Liver (tissue), 9 donors: Measurements from ENCODE around the gene STARD9. TPM values are rescaled to one million over a fixed set of nuclear protein-coding genes. Genes with fewer than 3 reads are reported as not detected.

Source experiments
- DNase-seq: peaks from one replicate; pipeline ENCODE4 v3.0.0-alpha.2; 2017; ENCODE audit warnings: low spot score
- H3K27ac ChIP-seq, 2 donors: one replicate each; pipeline ENCODE4 v1.7.0; 2013; ENCODE audit warnings: inconsistent platforms in 2 of 2, low read length in 2 of 2, control low read depth in 1 of 2, low read depth in 1 of 2, mild to moderate bottlenecking in 1 of 2
- H3K27me3 ChIP-seq, 4 donors: one replicate each; pipeline versions ENCODE4 v1.6.1 to v1.7.0; 2013; ENCODE audit warnings: low read length in 3 of 4, inconsistent platforms in 1 of 4, mild to moderate bottlenecking in 1 of 4, moderate library complexity in 1 of 4; ENCODE audit not compliant: control insufficient read depth in 4 of 4, insufficient read depth in 4 of 4
- H3K36me3 ChIP-seq, 4 donors: one replicate each; pipeline versions ENCODE4 v1.6.1 to v1.7.0; 2013; ENCODE audit warnings: low read length in 3 of 4, mild to moderate bottlenecking in 3 of 4, low read depth in 1 of 4, moderate library complexity in 1 of 4; ENCODE audit not compliant: control insufficient read depth in 4 of 4, insufficient read depth in 3 of 4
- H3K4me1 ChIP-seq, 4 donors: one replicate each; pipeline versions ENCODE4 v1.6.1 to v1.7.0; 2013; ENCODE audit warnings: low read length in 3 of 4, mild to moderate bottlenecking in 3 of 4, moderate library complexity in 1 of 4; ENCODE audit not compliant: control insufficient read depth in 4 of 4, insufficient read depth in 4 of 4
- H3K4me3 ChIP-seq, 3 donors: one replicate each; pipeline versions ENCODE4 v1.6.1 to v1.7.0; 2013; ENCODE audit warnings: low read length in 3 of 3, control low read depth in 1 of 3, low read depth in 1 of 3, mild to moderate bottlenecking in 1 of 3
- H3K9ac ChIP-seq, 2 donors: one replicate each; pipeline ENCODE4 v1.7.0; 2013; ENCODE audit warnings: low read length in 2 of 2, mild to moderate bottlenecking in 2 of 2, moderate library complexity in 2 of 2, control low read depth in 1 of 2, low read depth in 1 of 2
- H3K9me3 ChIP-seq, 4 donors: one replicate each; pipeline versions ENCODE4 v1.6.1 to v1.7.0; 2013; ENCODE audit warnings: low read length in 3 of 4; ENCODE audit not compliant: control insufficient read depth in 4 of 4
- ATF3 ChIP-seq: IDR thresholded peaks from 2 replicates; pipeline ENCODE4 v1.6.1; 2016; ENCODE audit warnings: antibody characterized with exemption
- CTCF ChIP-seq: fragments of 150-350 bp; IDR thresholded peaks from 2 replicates; pipeline ENCODE4 v1.5.1; 2017; ENCODE audit warnings: improper control_type of control experiment, low read depth, low read length; ENCODE audit not compliant: missing input control
- EGR1 ChIP-seq, 2 donors: IDR thresholded peaks; 2 replicates each; pipeline ENCODE4 v1.6.1; 2016 to 2018; ENCODE audit warnings: antibody characterized with exemption in 2 of 2, low read depth in 2 of 2
- FOXA1 ChIP-seq: IDR thresholded peaks from 2 replicates; pipeline ENCODE4 v1.6.1; 2016; ENCODE audit warnings: antibody characterized with exemption
- FOXA2 ChIP-seq: IDR thresholded peaks from 2 replicates; pipeline ENCODE4 v1.6.1; 2016; ENCODE audit warnings: antibody characterized with exemption
- GABPA ChIP-seq, 2 donors: IDR thresholded peaks in 1 of 2; conservative IDR thresholded peaks in 1 of 2; 2 replicates each; pipeline ENCODE4 v1.6.1; 2016; ENCODE audit warnings: antibody characterized with exemption in 2 of 2, mild to moderate bottlenecking in 1 of 2, moderate library complexity in 1 of 2
- HNF4A ChIP-seq, 2 donors: conservative IDR thresholded peaks; 2 replicates each; pipeline ENCODE4 v1.6.1; 2016; ENCODE audit warnings: antibody characterized with exemption in 2 of 2, mild to moderate bottlenecking in 2 of 2
- HNF4G ChIP-seq: IDR thresholded peaks from 2 replicates; pipeline ENCODE4 v1.6.1; 2016; ENCODE audit warnings: antibody characterized with exemption
- JUND ChIP-seq, 2 donors: IDR thresholded peaks; 2 replicates each; pipeline ENCODE4 v1.6.1; 2016; ENCODE audit warnings: antibody characterized with exemption in 2 of 2
- MAX ChIP-seq: IDR thresholded peaks from 2 replicates; pipeline ENCODE4 v1.6.1; 2016; ENCODE audit warnings: antibody characterized with exemption
- NR2F2 ChIP-seq: IDR thresholded peaks from 2 replicates; pipeline ENCODE4 v1.6.1; 2016; ENCODE audit warnings: antibody characterized with exemption
- RAD21 ChIP-seq, 2 donors: IDR thresholded peaks; 2 replicates each; pipeline ENCODE4 v1.6.1; 2016; ENCODE audit warnings: antibody characterized with exemption in 2 of 2, mild to moderate bottlenecking in 2 of 2
- REST ChIP-seq: IDR thresholded peaks from 2 replicates; pipeline ENCODE4 v1.6.1; 2016; ENCODE audit warnings: antibody characterized with exemption, mild to moderate bottlenecking
- RXRA ChIP-seq, 2 donors: IDR thresholded peaks; 2 replicates each; pipeline ENCODE4 v1.6.1; 2017 to 2018; ENCODE audit warnings: antibody characterized with exemption in 2 of 2, mild to moderate bottlenecking in 1 of 2
- SP1 ChIP-seq: IDR thresholded peaks from 2 replicates; pipeline ENCODE4 v1.6.1; 2018; ENCODE audit warnings: antibody characterized with exemption, mild to moderate bottlenecking
- TAF1 ChIP-seq: conservative IDR thresholded peaks from 2 replicates; pipeline ENCODE4 v1.6.1; 2016; ENCODE audit warnings: antibody characterized with exemption, mild to moderate bottlenecking
- YY1 ChIP-seq: IDR thresholded peaks from 2 replicates; pipeline ENCODE4 v1.6.1; 2016; ENCODE audit warnings: antibody characterized with exemption, mild to moderate bottlenecking
- ZBTB33 ChIP-seq: IDR thresholded peaks from 2 replicates; pipeline ENCODE4 v1.6.1; 2016; ENCODE audit warnings: antibody characterized with exemption
- WGBS: extraction: QIAGEN DNeasy Blood & Tissue Kit; methylation state at CpG from one replicate; pipeline ENCODE4 v1.1.7; 2013; 5-methylcytosine and 5-hydroxymethylcytosine counted together
- polyA plus RNA-seq, 2 donors: library from polyadenylated mRNA; stranded (reverse) in 1 of 2; unstranded in 1 of 2; fragments of 200-250 nt in 1 of 2; fragments of >200 nt in 1 of 2; fragmentation: Nextera tagmentation in 1 of 2; extraction: Ambion mirVana in 1 of 2; gene quantifications; one replicate each; pipeline versions ENCODE4 v1.2.1 to v1.2.3, GENCODE V29; 2013 to 2015
- total RNA-seq, 2 donors: library from RNA; depleted of rRNA; stranded (reverse); fragments of >200 nt; gene quantifications; one replicate each; pipeline ENCODE4 v1.2.3, GENCODE V29; 2014
- donor health status: healthy.
- donor health status: healthy.
- donor health status: healthy.
- donor health status: healthy.
- donor health status: healthy.

Gene STARD9
- total and polyA plus RNA-seq, 4 donors, result 0.26 to 3.9 (median 0.54) TPM

- H3K4me3 ChIP-seq, result no peak overlapping the region
- H3K27me3 ChIP-seq, result no peaks in the 10 kb centered on the region
- no peak overlapping the region for H3K9ac ChIP-seq
- no peak for TF ChIP-seq ZBTB33
- H3K9me3 ChIP-seq, result no peaks in the 10 kb centered on the region
- 96% methylated on average over 4 of the region's 4 CpGs for WGBS
- no peaks in the 10 kb centered on the region for H3K4me1 ChIP-seq
- DNase-seq, result no peak
- H3K36me3 ChIP-seq, result no peaks in the 10 kb centered on the region
- H3K27ac ChIP-seq, result no peak overlapping the region
Measured at GRCh38 chr15:42628761-42629160, 53.4 kb downstream of the STARD9 start.

GRCh38 chr15:42632105-42632675 is 56.8 kb downstream of the STARD9 start:
- DNase-seq, result no peak
- Histone ChIP-seq H3K9me3 (no peaks in the 10 kb centered on the region), H3K4me1 (no peaks in the 10 kb centered on the region), H3K9ac (no peak overlapping the region), H3K36me3 (no peaks in the 10 kb centered on the region), H3K4me3 (no peak overlapping the region), H3K27ac (no peak overlapping the region), H3K27me3 (no peaks in the 10 kb centered on the region)
- WGBS, result 84% methylated on average over 1 of the region's 1 CpG
- TF ChIP-seq HNF4A (conservative IDR thresholded peaks at IDR 0.05), result no peak
- TF ChIP-seq FOXA1, result no peak
- no peak for TF ChIP-seq HNF4G
- no peak for TF ChIP-seq RXRA (IDR thresholded peaks at IDR 0.05)
- no peak for TF ChIP-seq GABPA (IDR thresholded peaks at IDR 0.05 in 1 of 2, conservative IDR thresholded peaks at IDR 0.05 in 1 of 2)
- no peak for TF ChIP-seq RAD21 (IDR thresholded peaks at IDR 0.05)
- TF ChIP-seq FOXA2, result no peak
- TF ChIP-seq TAF1, result no peak
- TF ChIP-seq SP1, result no peak
- no peak for TF ChIP-seq NR2F2
- no peak for TF ChIP-seq CTCF
- TF ChIP-seq YY1, result no peak
- no peak for TF ChIP-seq ZBTB33
- TF ChIP-seq REST, result no peak
- TF ChIP-seq ATF3, result no peak
- TF ChIP-seq JUND (IDR thresholded peaks at IDR 0.05), result no peak
- no peak for TF ChIP-seq MAX
- TF ChIP-seq EGR1 (IDR thresholded peaks at IDR 0.05; ENCODE audit: low read depth in 2 of 2), result no peak
